ENCODE results near the gene PRDM2. TPM values are rescaled to one million over a fixed set of nuclear protein-coding genes. Genes with fewer than 3 reads are reported as not detected.

The PRDM2 gene
- polyA plus RNA-seq, 1 of the 3 experiments (the other 2 are of a cell fraction): 7.2 TPM

DNA sequence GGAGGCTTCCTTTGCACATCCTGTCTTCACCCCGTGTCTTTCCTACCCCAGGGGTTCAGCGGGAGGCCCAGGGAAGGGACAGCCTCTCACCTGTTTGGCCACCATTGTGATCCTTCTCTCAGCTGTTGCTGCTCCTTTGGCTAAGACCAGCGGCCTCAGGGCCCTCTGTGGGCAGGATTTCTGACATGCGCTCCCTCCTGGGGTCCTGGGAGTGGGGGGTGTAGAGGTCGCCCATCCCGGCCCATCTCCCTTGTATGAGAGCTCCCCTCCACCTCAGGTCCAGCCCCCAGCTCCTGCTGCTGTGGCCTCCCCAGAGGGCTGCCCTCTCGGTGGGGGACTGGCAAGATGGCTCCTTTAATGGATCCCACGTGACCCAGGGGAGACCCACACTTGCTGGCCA lies 120.5 kb downstream of the PRDM2 start:
- 72% methylated on average over 6 of the region's 8 CpGs for WGBS (ENCODE audit: low lambda C conversion rate)
- no peaks in the 10 kb centered on the region for H3K4me1 ChIP-seq (ENCODE audit: control insufficient read depth in 1 of 2, insufficient read depth in 2 of 2, low read depth in 1 of 2, low read length in 1 of 2)
- H3K27ac ChIP-seq (ENCODE audit: low read depth in 2 of 2, low read length in 1 of 2): no peak overlapping the region
- H2AFZ ChIP-seq (ENCODE audit: low read depth): no peak overlapping the region
- no peak overlapping the region for H3K4me3 ChIP-seq (ENCODE audit: low read depth in 2 of 2, low read length in 1 of 2)
- no peaks in the 10 kb centered on the region for H3F3A ChIP-seq (replicated peaks; ENCODE audit: insufficient read depth)
- ChIA-PET CTCF (no interaction called here), POLR2A (no interaction called here)
- no peak overlapping the region for H3K9ac ChIP-seq
- TF ChIP-seq NFIC (IDR thresholded peaks at IDR 0.05; ENCODE audit: borderline replicate concordance): no peak
- no peak for TF ChIP-seq EP300 (IDR thresholded peaks at IDR 0.05; ENCODE audit: borderline replicate concordance in 1 of 2, low read depth in 1 of 2, low read length in 1 of 2)
- no peak for TF ChIP-seq NRF1 (IDR thresholded peaks at IDR 0.05; ENCODE audit: low read depth, low read length)
- TF ChIP-seq YY1 (IDR thresholded peaks at IDR 0.05; ENCODE audit: low read depth): no peak
- TF ChIP-seq, protein P1, sequence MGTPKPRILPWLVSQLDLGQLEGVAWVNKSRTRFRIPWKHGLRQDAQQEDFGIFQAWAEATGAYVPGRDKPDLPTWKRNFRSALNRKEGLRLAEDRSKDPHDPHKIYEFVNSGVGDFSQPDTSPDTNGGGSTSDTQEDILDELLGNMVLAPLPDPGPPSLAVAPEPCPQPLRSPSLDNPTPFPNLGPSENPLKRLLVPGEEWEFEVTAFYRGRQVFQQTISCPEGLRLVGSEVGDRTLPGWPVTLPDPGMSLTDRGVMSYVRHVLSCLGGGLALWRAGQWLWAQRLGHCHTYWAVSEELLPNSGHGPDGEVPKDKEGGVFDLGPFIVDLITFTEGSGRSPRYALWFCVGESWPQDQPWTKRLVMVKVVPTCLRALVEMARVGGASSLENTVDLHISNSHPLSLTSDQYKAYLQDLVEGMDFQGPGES (IDR thresholded peaks at IDR 0.05; ENCODE audit: low read depth, low read length): no peak
- no peak for TF ChIP-seq MXI1 (IDR thresholded peaks at IDR 0.05; ENCODE audit: low read depth, low read length)
- no peak for TF ChIP-seq TEAD4 (IDR thresholded peaks at IDR 0.05; ENCODE audit: borderline replicate concordance, insufficient read depth)
- TF ChIP-seq, protein P2, sequence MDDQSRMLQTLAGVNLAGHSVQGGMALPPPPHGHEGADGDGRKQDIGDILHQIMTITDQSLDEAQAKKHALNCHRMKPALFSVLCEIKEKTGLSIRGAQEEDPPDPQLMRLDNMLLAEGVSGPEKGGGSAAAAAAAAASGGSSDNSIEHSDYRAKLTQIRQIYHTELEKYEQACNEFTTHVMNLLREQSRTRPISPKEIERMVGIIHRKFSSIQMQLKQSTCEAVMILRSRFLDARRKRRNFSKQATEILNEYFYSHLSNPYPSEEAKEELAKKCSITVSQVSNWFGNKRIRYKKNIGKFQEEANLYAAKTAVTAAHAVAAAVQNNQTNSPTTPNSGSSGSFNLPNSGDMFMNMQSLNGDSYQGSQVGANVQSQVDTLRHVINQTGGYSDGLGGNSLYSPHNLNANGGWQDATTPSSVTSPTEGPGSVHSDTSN (IDR thresholded peaks at IDR 0.05): no peak
- TF ChIP-seq, protein P3, sequence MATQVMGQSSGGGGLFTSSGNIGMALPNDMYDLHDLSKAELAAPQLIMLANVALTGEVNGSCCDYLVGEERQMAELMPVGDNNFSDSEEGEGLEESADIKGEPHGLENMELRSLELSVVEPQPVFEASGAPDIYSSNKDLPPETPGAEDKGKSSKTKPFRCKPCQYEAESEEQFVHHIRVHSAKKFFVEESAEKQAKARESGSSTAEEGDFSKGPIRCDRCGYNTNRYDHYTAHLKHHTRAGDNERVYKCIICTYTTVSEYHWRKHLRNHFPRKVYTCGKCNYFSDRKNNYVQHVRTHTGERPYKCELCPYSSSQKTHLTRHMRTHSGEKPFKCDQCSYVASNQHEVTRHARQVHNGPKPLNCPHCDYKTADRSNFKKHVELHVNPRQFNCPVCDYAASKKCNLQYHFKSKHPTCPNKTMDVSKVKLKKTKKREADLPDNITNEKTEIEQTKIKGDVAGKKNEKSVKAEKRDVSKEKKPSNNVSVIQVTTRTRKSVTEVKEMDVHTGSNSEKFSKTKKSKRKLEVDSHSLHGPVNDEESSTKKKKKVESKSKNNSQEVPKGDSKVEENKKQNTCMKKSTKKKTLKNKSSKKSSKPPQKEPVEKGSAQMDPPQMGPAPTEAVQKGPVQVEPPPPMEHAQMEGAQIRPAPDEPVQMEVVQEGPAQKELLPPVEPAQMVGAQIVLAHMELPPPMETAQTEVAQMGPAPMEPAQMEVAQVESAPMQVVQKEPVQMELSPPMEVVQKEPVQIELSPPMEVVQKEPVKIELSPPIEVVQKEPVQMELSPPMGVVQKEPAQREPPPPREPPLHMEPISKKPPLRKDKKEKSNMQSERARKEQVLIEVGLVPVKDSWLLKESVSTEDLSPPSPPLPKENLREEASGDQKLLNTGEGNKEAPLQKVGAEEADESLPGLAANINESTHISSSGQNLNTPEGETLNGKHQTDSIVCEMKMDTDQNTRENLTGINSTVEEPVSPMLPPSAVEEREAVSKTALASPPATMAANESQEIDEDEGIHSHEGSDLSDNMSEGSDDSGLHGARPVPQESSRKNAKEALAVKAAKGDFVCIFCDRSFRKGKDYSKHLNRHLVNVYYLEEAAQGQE (IDR thresholded peaks at IDR 0.05; ENCODE audit: low read depth, low read length): no peak
- TF ChIP-seq, protein P4, sequence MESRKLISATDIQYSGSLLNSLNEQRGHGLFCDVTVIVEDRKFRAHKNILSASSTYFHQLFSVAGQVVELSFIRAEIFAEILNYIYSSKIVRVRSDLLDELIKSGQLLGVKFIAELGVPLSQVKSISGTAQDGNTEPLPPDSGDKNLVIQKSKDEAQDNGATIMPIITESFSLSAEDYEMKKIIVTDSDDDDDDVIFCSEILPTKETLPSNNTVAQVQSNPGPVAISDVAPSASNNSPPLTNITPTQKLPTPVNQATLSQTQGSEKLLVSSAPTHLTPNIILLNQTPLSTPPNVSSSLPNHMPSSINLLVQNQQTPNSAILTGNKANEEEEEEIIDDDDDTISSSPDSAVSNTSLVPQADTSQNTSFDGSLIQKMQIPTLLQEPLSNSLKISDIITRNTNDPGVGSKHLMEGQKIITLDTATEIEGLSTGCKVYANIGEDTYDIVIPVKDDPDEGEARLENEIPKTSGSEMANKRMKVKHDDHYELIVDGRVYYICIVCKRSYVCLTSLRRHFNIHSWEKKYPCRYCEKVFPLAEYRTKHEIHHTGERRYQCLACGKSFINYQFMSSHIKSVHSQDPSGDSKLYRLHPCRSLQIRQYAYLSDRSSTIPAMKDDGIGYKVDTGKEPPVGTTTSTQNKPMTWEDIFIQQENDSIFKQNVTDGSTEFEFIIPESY (IDR thresholded peaks at IDR 0.05; ENCODE audit: borderline replicate concordance, low read depth): no peak
- TF ChIP-seq RXRA (IDR thresholded peaks at IDR 0.05; ENCODE audit: borderline replicate concordance, low read depth): no peak
- TF ChIP-seq TAF1 (IDR thresholded peaks at IDR 0.05; ENCODE audit: borderline replicate concordance, low read depth, low read length): no peak
- no peak for TF ChIP-seq RAD21 (IDR thresholded peaks at IDR 0.05; ENCODE audit: low read length)
- TF ChIP-seq, protein P5, sequence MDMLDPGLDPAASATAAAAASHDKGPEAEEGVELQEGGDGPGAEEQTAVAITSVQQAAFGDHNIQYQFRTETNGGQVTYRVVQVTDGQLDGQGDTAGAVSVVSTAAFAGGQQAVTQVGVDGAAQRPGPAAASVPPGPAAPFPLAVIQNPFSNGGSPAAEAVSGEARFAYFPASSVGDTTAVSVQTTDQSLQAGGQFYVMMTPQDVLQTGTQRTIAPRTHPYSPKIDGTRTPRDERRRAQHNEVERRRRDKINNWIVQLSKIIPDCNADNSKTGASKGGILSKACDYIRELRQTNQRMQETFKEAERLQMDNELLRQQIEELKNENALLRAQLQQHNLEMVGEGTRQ (IDR thresholded peaks at IDR 0.05; ENCODE audit: borderline replicate concordance, low read depth, low read length): no peak
- TF ChIP-seq JUND (IDR thresholded peaks at IDR 0.05): no peak
- TF ChIP-seq MEF2A (IDR thresholded peaks at IDR 0.05; ENCODE audit: borderline replicate concordance, low read depth): no peak
- TF ChIP-seq ELF1 (IDR thresholded peaks at IDR 0.05): no peak
- H3K4me2 ChIP-seq: no peak overlapping the region
- no peaks in the 10 kb centered on the region for H3K27me3 ChIP-seq (ENCODE audit: insufficient read depth)
- H3K79me2 ChIP-seq (ENCODE audit: insufficient read depth): no peaks in the 10 kb centered on the region
- H3K36me3 ChIP-seq (replicated peaks in 1 of 2; ENCODE audit: control insufficient read depth in 1 of 2, insufficient read depth in 2 of 2, low read length in 1 of 2): no peaks in the 10 kb centered on the region
- DNase-seq: no peak
- no peaks in the 10 kb centered on the region for H3K9me2 ChIP-seq
- H3K9me3 ChIP-seq: no peaks in the 10 kb centered on the region
- H4K20me1 ChIP-seq (ENCODE audit: insufficient read depth): no peaks in the 10 kb centered on the region
